ENCODE results near the gene LHFPL2.
"Not testable (repeated sequence)": the region's sequence is repeated elsewhere in the genome, so short reads cannot be mapped to it uniquely, and the experiment has no call there.

The LHFPL2 gene

GRCh38 chr5:78673827-78674226 lies 25.3 kb upstream of the LHFPL2 start:
- H3K36me3 Mint-ChIP-seq (ENCODE audit: low read depth): not testable (repeated sequence)

GRCh38 chr5:78672154-78672553 lies 23.6 kb upstream of the LHFPL2 start:
- Mint-ChIP-seq H3K27ac (no peak overlapping the region), H3K9me3 (no peaks in the 10 kb centered on the region), H3K36me3 (ENCODE audit: low read depth) (no peaks in the 10 kb centered on the region), H3K4me3 (no peak overlapping the region), H3K4me1 (ENCODE audit: low read depth) (no peaks in the 10 kb centered on the region), H3K27me3 (ENCODE audit: low read depth) (peaks cover 7% of the 10 kb centered on the region)
- DNase-seq (ENCODE audit: low spot score): no peak

More at GRCh38 chr5:78673827-78674226, 25.3 kb upstream of the LHFPL2 start:
- not testable (repeated sequence) for H3K27ac Mint-ChIP-seq; H3K27me3 Mint-ChIP-seq (ENCODE audit: low read depth); DNase-seq (ENCODE audit: low spot score); H3K4me1 Mint-ChIP-seq (ENCODE audit: low read depth); H3K4me3 Mint-ChIP-seq; H3K9me3 Mint-ChIP-seq

- no peaks in the 10 kb centered on the region for H3K9me3 Mint-ChIP-seq
- DNase-seq (ENCODE audit: low spot score): no peak
- H3K27ac Mint-ChIP-seq: no peak overlapping the region
- H3K36me3 Mint-ChIP-seq (ENCODE audit: low read depth): no peaks in the 10 kb centered on the region
- no peaks in the 10 kb centered on the region for H3K4me1 Mint-ChIP-seq (ENCODE audit: low read depth)
- H3K4me3 Mint-ChIP-seq: no peak overlapping the region
- peaks cover 8% of the 10 kb centered on the region for H3K27me3 Mint-ChIP-seq (ENCODE audit: low read depth)
These were observed 23.0 kb upstream of the LHFPL2 start for GRCh38 chr5:78671609-78672008.

GRCh38 chr5:78670701-78671269 lies 22.2 kb upstream of the LHFPL2 start:
- no peaks in the 10 kb centered on the region for H3K4me1 Mint-ChIP-seq (ENCODE audit: low read depth)
- H3K27me3 Mint-ChIP-seq (ENCODE audit: low read depth): peaks cover 9% of the 10 kb centered on the region
- no peaks in the 10 kb centered on the region for H3K36me3 Mint-ChIP-seq (ENCODE audit: low read depth)
- no peaks in the 10 kb centered on the region for H3K9me3 Mint-ChIP-seq
- H3K4me3 Mint-ChIP-seq: no peak overlapping the region
- DNase-seq (ENCODE audit: low spot score): no peak
- H3K27ac Mint-ChIP-seq: no peak overlapping the region

GRCh38 chr5:78669331-78669730 lies 20.8 kb upstream of the LHFPL2 start:
- no peak overlapping the region for H3K4me3 Mint-ChIP-seq
- peaks cover 9% of the 10 kb centered on the region for H3K27me3 Mint-ChIP-seq (ENCODE audit: low read depth)
- H3K27ac Mint-ChIP-seq: no peak overlapping the region

GRCh38 chr5:78667461-78668103 lies 19.0 kb upstream of the LHFPL2 start:
- Mint-ChIP-seq H3K9me3 (no peaks in the 10 kb centered on the region), H3K4me3 (no peak overlapping the region), H3K36me3 (ENCODE audit: low read depth) (no peaks in the 10 kb centered on the region), H3K27me3 (ENCODE audit: low read depth) (peaks cover 10% of the 10 kb centered on the region), H3K4me1 (ENCODE audit: low read depth) (no peaks in the 10 kb centered on the region), H3K27ac (no peak overlapping the region)
- DNase-seq (ENCODE audit: low spot score): no peak

More at GRCh38 chr5:78669331-78669730, 20.8 kb upstream of the LHFPL2 start:
- Mint-ChIP-seq H3K36me3 (ENCODE audit: low read depth) (no peaks in the 10 kb centered on the region), H3K9me3 (no peaks in the 10 kb centered on the region), H3K4me1 (ENCODE audit: low read depth) (no peaks in the 10 kb centered on the region)
- no peak for DNase-seq (ENCODE audit: low spot score)

- not testable (repeated sequence) for H3K36me3 Mint-ChIP-seq (ENCODE audit: low read depth); DNase-seq (ENCODE audit: low spot score); H3K4me3 Mint-ChIP-seq; H3K9me3 Mint-ChIP-seq; H3K27ac Mint-ChIP-seq; H3K4me1 Mint-ChIP-seq (ENCODE audit: low read depth)
- H3K27me3 Mint-ChIP-seq (ENCODE audit: low read depth): peaks cover 10% of the 10 kb centered on the region
These were observed 18.4 kb upstream of the LHFPL2 start for GRCh38 chr5:78666975-78667374.

GRCh38 chr5:78666041-78666444 lies 17.5 kb upstream of the LHFPL2 start:
- no peaks in the 10 kb centered on the region for H3K36me3 Mint-ChIP-seq (ENCODE audit: low read depth)
- DNase-seq (ENCODE audit: low spot score): no peak
- H3K4me3 Mint-ChIP-seq: no peak overlapping the region
- peaks cover 13% of the 10 kb centered on the region for H3K27me3 Mint-ChIP-seq (ENCODE audit: low read depth)
- H3K9me3 Mint-ChIP-seq: no peaks in the 10 kb centered on the region
- H3K4me1 Mint-ChIP-seq (ENCODE audit: low read depth): no peaks in the 10 kb centered on the region
- H3K27ac Mint-ChIP-seq: no peak overlapping the region

GRCh38 chr5:78665534-78665933 lies 17.0 kb upstream of the LHFPL2 start:
- no peak for DNase-seq (ENCODE audit: low spot score)
- no peaks in the 10 kb centered on the region for H3K4me1 Mint-ChIP-seq (ENCODE audit: low read depth)
- H3K27me3 Mint-ChIP-seq (ENCODE audit: low read depth): peaks cover 11% of the 10 kb centered on the region
- no peak overlapping the region for H3K27ac Mint-ChIP-seq
- no peaks in the 10 kb centered on the region for H3K9me3 Mint-ChIP-seq
- no peaks in the 10 kb centered on the region for H3K36me3 Mint-ChIP-seq (ENCODE audit: low read depth)
- H3K4me3 Mint-ChIP-seq: no peak overlapping the region

- no peaks in the 10 kb centered on the region for H3K36me3 Mint-ChIP-seq (ENCODE audit: low read depth)
- H3K4me3 Mint-ChIP-seq: no peak overlapping the region
- no peaks in the 10 kb centered on the region for H3K4me1 Mint-ChIP-seq (ENCODE audit: low read depth)
- DNase-seq (ENCODE audit: low spot score): no peak
- no peaks in the 10 kb centered on the region for H3K9me3 Mint-ChIP-seq
- H3K27ac Mint-ChIP-seq: no peak overlapping the region
- peaks cover 19% of the 10 kb centered on the region for H3K27me3 Mint-ChIP-seq (ENCODE audit: low read depth)
These were observed 13.8 kb upstream of the LHFPL2 start for GRCh38 chr5:78662323-78662722.

- Mint-ChIP-seq H3K27ac (no peak overlapping the region), H3K27me3 (ENCODE audit: low read depth) (peaks cover 23% of the 10 kb centered on the region), H3K36me3 (ENCODE audit: low read depth) (no peaks in the 10 kb centered on the region), H3K9me3 (no peaks in the 10 kb centered on the region), H3K4me1 (ENCODE audit: low read depth) (no peaks in the 10 kb centered on the region), H3K4me3 (no peak overlapping the region)
- no peak for DNase-seq (ENCODE audit: low spot score)
These were observed 13.1 kb upstream of the LHFPL2 start for GRCh38 chr5:78661691-78662090.

GRCh38 chr5:78661044-78661443 lies 12.5 kb upstream of the LHFPL2 start:
- DNase-seq (ENCODE audit: low spot score): no peak
- Mint-ChIP-seq H3K4me1 (ENCODE audit: low read depth) (no peaks in the 10 kb centered on the region), H3K4me3 (no peak overlapping the region), H3K27ac (no peak overlapping the region), H3K27me3 (ENCODE audit: low read depth) (peaks cover 25% of the 10 kb centered on the region), H3K36me3 (ENCODE audit: low read depth) (no peaks in the 10 kb centered on the region), H3K9me3 (no peaks in the 10 kb centered on the region)

GRCh38 chr5:78660401-78660800 lies 11.8 kb upstream of the LHFPL2 start:
- Mint-ChIP-seq H3K27ac (no peak overlapping the region), H3K36me3 (ENCODE audit: low read depth) (no peaks in the 10 kb centered on the region), H3K4me1 (ENCODE audit: low read depth) (no peaks in the 10 kb centered on the region), H3K4me3 (no peak overlapping the region), H3K27me3 (ENCODE audit: low read depth) (peaks cover 25% of the 10 kb centered on the region), H3K9me3 (no peaks in the 10 kb centered on the region)
- DNase-seq (ENCODE audit: low spot score): no peak

GRCh38 chr5:78659714-78660113 lies 11.1 kb upstream of the LHFPL2 start:
- Mint-ChIP-seq H3K27ac (no peak overlapping the region), H3K4me3 (no peak overlapping the region), H3K36me3 (ENCODE audit: low read depth) (no peaks in the 10 kb centered on the region), H3K9me3 (no peaks in the 10 kb centered on the region), H3K4me1 (ENCODE audit: low read depth) (no peaks in the 10 kb centered on the region), H3K27me3 (ENCODE audit: low read depth) (peaks cover 25% of the 10 kb centered on the region)
- DNase-seq (ENCODE audit: low spot score): no peak

GRCh38 chr5:78659114-78659513 lies 10.5 kb upstream of the LHFPL2 start:
- H3K9me3 Mint-ChIP-seq: no peaks in the 10 kb centered on the region
- no peak overlapping the region for H3K27ac Mint-ChIP-seq
- no peaks in the 10 kb centered on the region for H3K4me1 Mint-ChIP-seq (ENCODE audit: low read depth)
- H3K36me3 Mint-ChIP-seq (ENCODE audit: low read depth): no peaks in the 10 kb centered on the region
- H3K27me3 Mint-ChIP-seq (ENCODE audit: low read depth): peaks cover 29% of the 10 kb centered on the region
- no peak for DNase-seq (ENCODE audit: low spot score)
- H3K4me3 Mint-ChIP-seq: no peak overlapping the region
